ENCODE measurements around the gene DCBLD2.

DCBLD2 gene

DNA sequence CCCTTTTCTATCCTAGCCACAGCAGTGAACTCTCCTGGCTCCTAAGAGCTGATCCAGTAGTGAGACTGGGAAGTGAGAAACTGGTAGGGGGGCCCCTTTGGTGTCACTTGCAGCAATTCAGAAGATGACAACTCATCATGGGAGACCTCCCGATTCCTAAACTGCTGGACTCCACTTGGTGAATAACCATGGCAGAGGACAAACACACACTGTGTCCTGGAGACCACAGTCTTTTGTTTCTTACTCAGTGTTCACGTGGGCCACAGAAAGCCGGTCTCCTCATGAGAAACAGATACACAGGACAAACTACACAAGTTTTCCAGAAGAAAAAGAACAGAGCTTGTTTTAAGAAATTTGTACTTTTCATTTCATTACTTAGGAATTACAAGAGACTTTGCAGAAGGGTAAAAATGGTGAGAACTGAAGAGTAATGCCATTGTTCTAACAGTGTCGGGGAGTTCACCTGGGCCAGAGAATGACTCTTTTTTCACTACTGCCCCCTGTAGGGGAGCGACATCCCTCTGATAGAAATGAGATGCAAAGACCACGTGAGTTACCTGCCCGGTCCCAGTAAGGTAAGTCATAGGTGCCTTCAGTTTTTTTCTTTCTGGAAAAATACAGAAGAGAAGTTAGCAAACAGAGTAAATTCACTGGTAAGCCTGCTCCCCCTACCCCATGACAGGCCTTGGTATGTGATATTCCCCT, 100.3 kb downstream of the DCBLD2 start:
- no peak overlapping the region for H2AK5ac ChIP-seq (ENCODE audit: low read depth, low read length)
- no peak overlapping the region for H3K27ac ChIP-seq (replicated peaks; ENCODE audit: low read length)
- no peak overlapping the region for H2BK120ac ChIP-seq (ENCODE audit: low read depth, low read length)
- no peak overlapping the region for H3K4me2 ChIP-seq (ENCODE audit: insufficient read depth, low read length, poor library complexity, severe bottlenecking)
- H3K4me1 ChIP-seq (ENCODE audit: control insufficient read depth in 2 of 2, insufficient read depth in 1 of 2, low read depth in 1 of 2, low read length in 2 of 2): no peaks in the 10 kb centered on the region
- H3K4me3 ChIP-seq (ENCODE audit: low read length in 2 of 2): no peak overlapping the region
- H2BK15ac ChIP-seq (ENCODE audit: low read length): no peak overlapping the region
- H4K91ac ChIP-seq (ENCODE audit: low read depth, low read length, poor library complexity): no peak overlapping the region
- H3K18ac ChIP-seq (ENCODE audit: low read length): no peak overlapping the region
- H3K9ac ChIP-seq (ENCODE audit: low read depth, low read length, poor library complexity): no peak overlapping the region
- no peak overlapping the region for H3K14ac ChIP-seq (ENCODE audit: low read length)
- no peak for DNase-seq (ENCODE audit: low spot score)
- no peak overlapping the region for H2BK5ac ChIP-seq (ENCODE audit: low read length)
- H3K79me1 ChIP-seq (ENCODE audit: low read depth, low read length): no peaks in the 10 kb centered on the region
- no peak overlapping the region for H2AFZ ChIP-seq (ENCODE audit: low read length)
- peaks cover 26 to 73% of the 10 kb centered on the region in 2 donors for H3K36me3 ChIP-seq (replicated peaks in 1 of 2; ENCODE audit: control insufficient read depth in 2 of 2, insufficient read depth in 2 of 2, low read length in 2 of 2)
- no peaks in the 10 kb centered on the region for H3K27me3 ChIP-seq (ENCODE audit: control insufficient read depth in 3 of 3, insufficient read depth in 3 of 3, low read depth in 1 of 3, low read length in 3 of 3)
- WGBS, 2 donors (ENCODE audit: extremely low coverage in 2 of 2, insufficient read length in 2 of 2, insufficient replicate concordance in 1 of 2): no CpG with 5 or more reads among the region's 7 CpGs
- H2BK12ac ChIP-seq (ENCODE audit: low read length): no peak overlapping the region
- peaks cover 0 to 11% of the 10 kb centered on the region in 2 donors for H3K9me3 ChIP-seq (replicated peaks in 1 of 2; ENCODE audit: control insufficient read depth in 2 of 2, insufficient read depth in 1 of 2, low read depth in 1 of 2, low read length in 2 of 2)
- H3K4ac ChIP-seq (ENCODE audit: low read length): no peak overlapping the region
- H3K23ac ChIP-seq (ENCODE audit: low read depth, low read length, poor library complexity): no peak overlapping the region
- H4K8ac ChIP-seq (ENCODE audit: low read depth, low read length): no peak overlapping the region

DNA sequence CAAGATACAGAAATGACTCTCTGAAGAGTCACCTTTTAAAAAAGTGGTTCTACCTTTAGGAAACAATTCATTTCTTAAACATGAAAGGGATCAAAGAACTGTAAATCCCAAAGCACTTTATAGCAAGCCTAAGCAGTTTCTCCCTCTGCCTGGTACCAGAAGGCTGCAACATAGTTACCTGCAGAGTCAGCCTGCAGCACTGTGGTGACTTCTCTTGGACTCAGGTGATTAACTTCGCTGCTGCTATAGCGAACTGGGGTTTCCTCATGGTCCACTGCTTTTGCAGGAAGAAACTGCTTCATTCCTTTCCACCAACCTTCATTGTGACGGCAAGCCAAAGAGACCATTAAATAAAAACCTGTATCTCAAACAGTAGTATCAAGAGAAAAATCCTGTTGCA, 101.1 kb downstream of the DCBLD2 start:
- Histone ChIP-seq H2BK5ac (ENCODE audit: low read length) (no peak overlapping the region), H3K79me1 (ENCODE audit: low read depth, low read length) (no peaks in the 10 kb centered on the region), H3K4me3 (ENCODE audit: low read length in 2 of 2) (no peak overlapping the region), H3K27ac (replicated peaks; ENCODE audit: low read length) (no peak overlapping the region), H3K4me2 (ENCODE audit: insufficient read depth, low read length, poor library complexity, severe bottlenecking) (no peak overlapping the region), H3K4me1 (ENCODE audit: control insufficient read depth in 2 of 2, insufficient read depth in 1 of 2, low read depth in 1 of 2, low read length in 2 of 2) (no peaks in the 10 kb centered on the region), H3K9ac (ENCODE audit: low read depth, low read length, poor library complexity) (no peak overlapping the region), H3K4ac (ENCODE audit: low read length) (no peak overlapping the region), H3K23ac (ENCODE audit: low read depth, low read length, poor library complexity) (no peak overlapping the region), H3K18ac (ENCODE audit: low read length) (no peak overlapping the region), H2BK120ac (ENCODE audit: low read depth, low read length) (no peak overlapping the region), H4K8ac (ENCODE audit: low read depth, low read length) (no peak overlapping the region), H2BK15ac (ENCODE audit: low read length) (no peak overlapping the region), H2BK12ac (ENCODE audit: low read length) (no peak overlapping the region), H2AFZ (ENCODE audit: low read length) (no peak overlapping the region), H3K14ac (ENCODE audit: low read length) (no peak overlapping the region), H3K36me3 (replicated peaks in 1 of 2; ENCODE audit: control insufficient read depth in 2 of 2, insufficient read depth in 2 of 2, low read length in 2 of 2) (peaks cover 21 to 73% of the 10 kb centered on the region in 2 donors), H2AK5ac (ENCODE audit: low read depth, low read length) (no peak overlapping the region), H4K91ac (ENCODE audit: low read depth, low read length, poor library complexity) (no peak overlapping the region), H3K9me3 (replicated peaks in 1 of 2; ENCODE audit: control insufficient read depth in 2 of 2, insufficient read depth in 1 of 2, low read depth in 1 of 2, low read length in 2 of 2) (peaks cover 0 to 8% of the 10 kb centered on the region in 2 donors), H3K27me3 (ENCODE audit: control insufficient read depth in 3 of 3, insufficient read depth in 3 of 3, low read depth in 1 of 3, low read length in 3 of 3) (no peaks in the 10 kb centered on the region)
- DNase-seq (ENCODE audit: low spot score): no peak
- WGBS, 2 donors (ENCODE audit: extremely low coverage in 2 of 2, insufficient read length in 2 of 2, insufficient replicate concordance in 1 of 2): no CpG with 5 or more reads among the region's 3 CpGs

DNA sequence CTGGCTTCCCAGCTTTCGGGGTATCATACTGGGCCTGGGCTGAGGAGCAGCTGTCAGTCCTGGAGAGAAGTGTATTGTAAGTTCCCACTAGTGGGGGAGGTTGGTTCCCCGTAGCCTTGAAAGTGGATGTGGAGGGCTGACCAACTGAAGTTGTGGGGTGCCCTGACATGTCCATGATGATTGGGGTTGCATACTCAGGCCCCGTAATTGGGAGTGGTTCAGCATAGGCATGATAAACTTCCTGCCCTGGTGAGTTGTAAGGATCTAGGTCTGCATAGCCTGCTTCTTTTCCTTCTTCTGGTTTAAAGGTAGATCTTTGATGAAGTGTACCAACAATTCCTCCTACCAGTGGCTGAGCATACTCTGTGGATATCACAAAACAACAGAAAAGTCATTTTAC, 102.0 kb downstream of the DCBLD2 start:
- Histone ChIP-seq H4K91ac (ENCODE audit: low read depth, low read length, poor library complexity) (no peak overlapping the region), H3K27me3 (ENCODE audit: control insufficient read depth in 3 of 3, insufficient read depth in 3 of 3, low read depth in 1 of 3, low read length in 3 of 3) (no peaks in the 10 kb centered on the region), H3K14ac (ENCODE audit: low read length) (no peak overlapping the region), H3K23ac (ENCODE audit: low read depth, low read length, poor library complexity) (no peak overlapping the region), H3K18ac (ENCODE audit: low read length) (no peak overlapping the region), H3K27ac (replicated peaks; ENCODE audit: low read length) (no peak overlapping the region), H2AFZ (ENCODE audit: low read length) (no peak overlapping the region), H3K9me3 (replicated peaks in 1 of 2; ENCODE audit: control insufficient read depth in 2 of 2, insufficient read depth in 1 of 2, low read depth in 1 of 2, low read length in 2 of 2) (no peaks in the 10 kb centered on the region), H2BK120ac (ENCODE audit: low read depth, low read length) (no peak overlapping the region), H2BK12ac (ENCODE audit: low read length) (no peak overlapping the region), H3K79me1 (ENCODE audit: low read depth, low read length) (no peaks in the 10 kb centered on the region), H3K4me2 (ENCODE audit: insufficient read depth, low read length, poor library complexity, severe bottlenecking) (no peak overlapping the region), H2BK15ac (ENCODE audit: low read length) (no peak overlapping the region), H4K8ac (ENCODE audit: low read depth, low read length) (no peak overlapping the region), H2BK5ac (ENCODE audit: low read length) (no peak overlapping the region), H3K4me1 (ENCODE audit: control insufficient read depth in 2 of 2, insufficient read depth in 1 of 2, low read depth in 1 of 2, low read length in 2 of 2) (no peaks in the 10 kb centered on the region), H3K4ac (ENCODE audit: low read length) (no peak overlapping the region), H3K9ac (ENCODE audit: low read depth, low read length, poor library complexity) (no peak overlapping the region), H2AK5ac (ENCODE audit: low read depth, low read length) (no peak overlapping the region), H3K36me3 (replicated peaks in 1 of 2; ENCODE audit: control insufficient read depth in 2 of 2, insufficient read depth in 2 of 2, low read length in 2 of 2) (peaks cover 19 to 74% of the 10 kb centered on the region in 2 donors), H3K4me3 (ENCODE audit: low read length in 2 of 2) (no peak overlapping the region)
- DNase-seq (ENCODE audit: low spot score): no peak
- no CpG with 5 or more reads among the region's 3 CpGs for WGBS, 2 donors (ENCODE audit: extremely low coverage in 2 of 2, insufficient read length in 2 of 2, insufficient replicate concordance in 1 of 2)

DNA sequence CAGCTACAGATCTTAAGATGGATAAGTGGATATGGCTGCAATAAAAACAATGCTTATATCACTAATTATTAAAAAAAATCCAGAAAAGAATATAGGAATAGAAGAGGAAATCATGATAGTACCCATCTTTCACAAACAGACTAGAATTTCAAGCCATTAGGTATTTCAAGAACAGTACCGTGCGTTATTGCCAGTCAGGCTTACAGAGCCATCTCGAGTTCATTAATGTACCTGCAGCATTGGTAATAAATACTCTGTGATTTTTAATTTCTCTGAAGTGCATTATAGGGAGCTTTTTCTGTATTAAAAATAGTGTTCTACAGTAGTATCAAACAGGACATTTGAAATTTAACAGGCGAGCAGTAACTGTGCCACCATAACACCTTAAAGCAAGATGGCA, 102.7 kb downstream of the DCBLD2 start:
- Histone ChIP-seq H3K9ac (ENCODE audit: low read depth, low read length, poor library complexity) (no peak overlapping the region), H2BK5ac (ENCODE audit: low read length) (no peak overlapping the region), H3K27ac (replicated peaks; ENCODE audit: low read length) (no peak overlapping the region), H3K4me1 (ENCODE audit: control insufficient read depth in 2 of 2, insufficient read depth in 1 of 2, low read depth in 1 of 2, low read length in 2 of 2) (no peaks in the 10 kb centered on the region), H3K4me2 (ENCODE audit: insufficient read depth, low read length, poor library complexity, severe bottlenecking) (no peak overlapping the region), H4K91ac (ENCODE audit: low read depth, low read length, poor library complexity) (no peak overlapping the region), H3K4ac (ENCODE audit: low read length) (no peak overlapping the region), H3K4me3 (ENCODE audit: low read length in 2 of 2) (no peak overlapping the region), H2BK15ac (ENCODE audit: low read length) (no peak overlapping the region), H3K14ac (ENCODE audit: low read length) (no peak overlapping the region), H3K18ac (ENCODE audit: low read length) (no peak overlapping the region), H3K36me3 (replicated peaks in 1 of 2; ENCODE audit: control insufficient read depth in 2 of 2, insufficient read depth in 2 of 2, low read length in 2 of 2) (peaks cover 19 to 79% of the 10 kb centered on the region in 2 donors), H3K9me3 (replicated peaks in 1 of 2; ENCODE audit: control insufficient read depth in 2 of 2, insufficient read depth in 1 of 2, low read depth in 1 of 2, low read length in 2 of 2) (no peaks in the 10 kb centered on the region), H3K23ac (ENCODE audit: low read depth, low read length, poor library complexity) (no peak overlapping the region), H3K27me3 (ENCODE audit: control insufficient read depth in 3 of 3, insufficient read depth in 3 of 3, low read depth in 1 of 3, low read length in 3 of 3) (no peaks in the 10 kb centered on the region), H4K8ac (ENCODE audit: low read depth, low read length) (no peak overlapping the region), H2AFZ (ENCODE audit: low read length) (no peak overlapping the region), H3K79me1 (ENCODE audit: low read depth, low read length) (no peaks in the 10 kb centered on the region), H2BK12ac (ENCODE audit: low read length) (no peak overlapping the region), H2AK5ac (ENCODE audit: low read depth, low read length) (no peak overlapping the region), H2BK120ac (ENCODE audit: low read depth, low read length) (no peak overlapping the region)
- no CpG with 5 or more reads among the region's 4 CpGs for WGBS, 2 donors (ENCODE audit: extremely low coverage in 2 of 2, insufficient read length in 2 of 2, insufficient replicate concordance in 1 of 2)
- no peak for DNase-seq (ENCODE audit: low spot score)
